HG02973 (cell line): ENCODE measurements around the gene HBS1L.

Experiments used
- ATAC-seq: cut with Tn5 transposase; IDR thresholded peaks from one replicate; pipeline ENCODE4 v1.9.1; 2021; ENCODE audit warnings: moderate library complexity; ENCODE audit not compliant: unreplicated experiment

HBS1L gene

DNA sequence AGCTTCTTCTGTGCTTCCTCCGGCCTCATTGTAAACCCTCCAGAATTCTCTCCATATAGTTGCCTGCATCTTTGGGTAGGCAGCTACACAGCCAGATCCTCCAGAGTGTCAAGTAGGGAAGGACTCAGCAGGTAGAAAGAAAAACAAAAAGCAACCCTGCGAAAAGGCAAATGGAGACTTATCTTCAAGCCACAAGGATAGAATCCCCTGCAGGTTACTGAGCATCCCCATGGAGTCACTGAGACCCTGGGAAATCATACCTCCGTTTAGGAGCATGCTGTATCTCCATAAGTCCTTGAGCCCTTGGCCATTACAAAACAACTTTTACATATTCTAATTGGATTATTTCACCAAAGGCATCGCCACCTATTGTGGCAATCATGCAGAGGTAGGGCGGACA lies 133.3 kb downstream of the HBS1L start:
- no peak for ATAC-seq

DNA sequence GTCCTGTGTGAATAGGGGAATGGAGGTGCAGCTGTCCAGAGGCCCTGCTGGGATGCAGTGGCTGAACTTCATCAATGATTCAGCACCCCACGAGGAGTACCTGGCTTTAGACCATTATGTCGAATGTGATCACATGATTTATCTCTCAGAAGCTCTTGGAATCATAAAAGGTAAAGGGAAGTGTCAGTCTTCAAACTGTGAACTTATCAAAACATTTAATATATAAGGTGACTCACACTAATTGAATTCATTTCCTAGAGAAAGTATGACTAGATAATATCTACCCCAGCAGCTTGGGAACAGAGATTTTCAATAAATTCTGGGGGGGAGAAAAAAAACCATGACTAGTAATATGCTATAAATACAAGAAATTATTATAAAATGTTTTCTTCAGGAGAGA lies 134.2 kb downstream of the HBS1L start:
- no peak for ATAC-seq

DNA sequence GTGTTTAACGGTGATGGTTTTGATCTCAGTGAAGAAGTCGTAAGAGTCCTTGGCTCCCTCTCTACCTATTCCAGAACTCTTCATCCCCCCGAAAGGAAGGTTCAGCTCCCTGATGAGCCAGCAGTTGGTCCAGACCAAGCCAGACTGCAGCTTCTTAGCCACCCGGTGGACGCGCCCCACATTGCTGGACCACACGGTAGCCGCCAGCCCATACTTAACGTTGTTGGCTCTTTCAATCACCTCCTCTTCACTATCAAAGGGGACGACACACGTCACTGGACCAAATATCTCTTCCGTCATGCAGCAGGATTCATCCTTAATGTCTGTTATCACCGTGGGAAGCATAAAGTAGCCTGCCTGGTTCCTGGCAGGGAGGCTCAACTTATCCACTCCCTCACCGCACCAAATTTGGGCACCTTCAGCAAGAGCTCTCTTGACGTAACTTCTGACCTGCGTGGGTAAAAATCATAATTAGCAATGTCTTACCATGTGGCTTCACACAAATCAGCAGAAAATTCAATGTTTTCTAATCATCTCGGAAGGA lies 136.1 kb downstream of the HBS1L start:
- no peak for ATAC-seq

DNA sequence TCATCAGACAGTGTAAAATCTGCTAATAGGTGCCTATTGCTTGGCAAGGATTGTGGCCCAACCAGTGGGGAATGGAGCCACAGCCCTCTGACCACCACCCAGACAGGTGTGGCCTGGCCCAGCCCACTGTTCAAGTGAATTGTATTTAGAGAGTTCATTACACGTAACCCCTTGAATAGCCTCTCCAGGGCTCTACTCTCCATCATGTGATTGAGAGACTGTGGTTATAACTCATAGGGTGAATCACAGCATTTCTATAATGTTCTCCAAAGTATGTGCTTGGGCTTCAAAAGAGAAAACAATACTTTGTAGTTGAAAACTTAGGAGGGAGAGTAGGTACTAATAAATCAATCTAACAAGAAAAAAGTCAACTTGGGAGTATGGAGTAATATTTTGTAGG lies 143.1 kb downstream of the HBS1L start:
- no peak for ATAC-seq

DNA sequence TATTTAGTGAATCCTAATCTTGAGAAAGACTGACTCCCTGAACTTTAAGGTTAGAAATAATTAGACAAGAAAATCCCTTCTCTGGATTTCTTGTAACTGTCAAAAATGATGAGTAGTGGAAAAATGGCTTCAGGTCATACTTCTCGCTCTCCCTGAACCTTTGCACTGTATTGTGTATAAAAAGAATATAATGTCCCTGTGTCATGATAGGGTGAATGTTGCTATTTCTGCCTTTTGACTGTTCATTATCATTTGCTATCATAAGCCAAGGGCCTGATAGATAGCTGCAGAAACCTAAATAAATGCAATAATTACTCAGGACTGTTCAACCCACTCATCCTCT lies 144.1 kb downstream of the HBS1L start:
- no peak for ATAC-seq
